Rectal smooth muscle tissue (tissue), 1 donor: ENCODE data around the gene ADD3.
A peak's percentile ranks its signal among the peaks of the same experiment; 100 is the strongest.
"Not testable (repeated sequence)": the region's sequence is repeated elsewhere in the genome, so short reads cannot be mapped to it uniquely, and the experiment has no call there.

ENCODE experiments used
- H3K27ac ChIP-seq: one replicate; pipeline ENCODE4 v1.7.0; 2013; ENCODE audit warnings: low read depth, low read length, inconsistent platforms
- H3K27me3 ChIP-seq: one replicate; pipeline ENCODE4 v1.7.0; 2013; ENCODE audit warnings: low read length; ENCODE audit not compliant: control insufficient read depth, insufficient read depth
- H3K36me3 ChIP-seq: one replicate; pipeline ENCODE4 v1.7.0; 2013; ENCODE audit warnings: low read length; ENCODE audit not compliant: control insufficient read depth, insufficient read depth
- H3K4me1 ChIP-seq: one replicate; pipeline ENCODE4 v1.7.0; 2013; ENCODE audit warnings: low read length; ENCODE audit not compliant: control insufficient read depth, insufficient read depth
- H3K4me3 ChIP-seq: one replicate; pipeline ENCODE4 v1.7.0; 2013; ENCODE audit warnings: low read length
- H3K9ac ChIP-seq: one replicate; pipeline ENCODE4 v1.7.0; 2013; ENCODE audit warnings: low read length

The ADD3 gene

DNA sequence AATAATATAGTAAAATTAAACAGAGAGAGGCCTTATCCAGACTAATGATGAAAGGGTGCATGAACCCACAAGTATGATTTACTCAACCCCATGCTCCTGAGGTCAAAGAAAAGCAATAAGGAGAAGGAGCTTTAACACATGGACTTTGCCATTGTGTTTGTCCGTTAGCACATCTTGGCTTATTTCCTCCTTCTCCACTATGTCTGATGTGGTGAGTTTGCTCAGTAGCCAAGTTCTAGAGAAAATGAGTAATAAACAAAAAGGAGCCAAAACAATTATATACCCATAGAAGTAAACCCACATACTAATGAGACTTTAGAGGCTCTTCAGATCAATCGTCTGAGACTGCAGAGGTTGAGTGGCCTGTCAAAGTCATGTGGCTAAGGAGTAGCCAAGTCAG lies 26.1 kb upstream of the ADD3 start:
- Histone ChIP-seq H3K27ac (no peak overlapping the region), H3K36me3 (no peaks in the 10 kb centered on the region), H3K4me3 (no peak overlapping the region), H3K4me1 (no peaks in the 10 kb centered on the region), H3K27me3 (no peaks in the 10 kb centered on the region), H3K9ac (no peak overlapping the region)

DNA sequence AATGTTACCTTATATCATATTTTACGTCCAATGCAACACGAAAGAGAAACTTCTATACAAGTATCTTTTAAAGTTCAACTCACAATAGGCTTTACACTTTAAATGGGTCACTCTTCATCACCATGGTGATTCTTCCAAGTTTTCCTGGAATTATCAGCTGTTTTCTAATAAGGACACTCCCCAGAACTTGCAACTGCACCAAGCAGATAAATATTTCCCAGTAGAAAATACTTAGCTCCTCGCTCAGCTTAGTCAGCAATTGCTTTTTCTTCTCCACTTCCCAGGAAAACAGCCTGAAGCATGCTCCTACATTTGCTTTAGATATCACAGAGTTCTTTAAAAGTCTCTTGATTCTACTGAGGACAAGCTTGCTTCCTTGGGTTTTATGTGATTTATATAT lies 25.7 kb upstream of the ADD3 start:
- Histone ChIP-seq H3K27ac (no peak overlapping the region), H3K4me1 (no peaks in the 10 kb centered on the region), H3K9ac (no peak overlapping the region), H3K27me3 (no peaks in the 10 kb centered on the region), H3K36me3 (no peaks in the 10 kb centered on the region), H3K4me3 (no peak overlapping the region)

DNA sequence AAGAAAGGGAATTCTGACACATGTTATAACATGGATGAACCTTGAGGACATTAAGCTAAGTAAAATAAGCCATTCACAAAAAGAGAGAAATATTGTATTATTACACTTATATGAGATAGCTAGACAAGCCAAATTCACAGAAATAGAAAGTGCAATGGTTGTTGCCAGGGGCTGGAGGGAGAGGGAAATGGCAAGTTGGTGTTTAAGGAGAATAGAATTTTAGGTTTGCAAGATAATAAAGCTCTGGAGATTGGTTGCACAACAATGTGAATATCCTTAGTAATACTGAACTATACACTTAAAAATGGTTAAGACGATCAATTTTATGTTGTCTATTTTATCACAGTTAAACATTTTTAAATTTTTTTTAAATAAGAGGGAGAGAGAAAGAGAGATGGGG lies 25.0 kb upstream of the ADD3 start:
- no peak overlapping the region for H3K4me3 ChIP-seq
- no peaks in the 10 kb centered on the region for H3K36me3 ChIP-seq
- no peak overlapping the region for H3K27ac ChIP-seq
- no peaks in the 10 kb centered on the region for H3K27me3 ChIP-seq
- no peak overlapping the region for H3K9ac ChIP-seq
- no peaks in the 10 kb centered on the region for H3K4me1 ChIP-seq

DNA sequence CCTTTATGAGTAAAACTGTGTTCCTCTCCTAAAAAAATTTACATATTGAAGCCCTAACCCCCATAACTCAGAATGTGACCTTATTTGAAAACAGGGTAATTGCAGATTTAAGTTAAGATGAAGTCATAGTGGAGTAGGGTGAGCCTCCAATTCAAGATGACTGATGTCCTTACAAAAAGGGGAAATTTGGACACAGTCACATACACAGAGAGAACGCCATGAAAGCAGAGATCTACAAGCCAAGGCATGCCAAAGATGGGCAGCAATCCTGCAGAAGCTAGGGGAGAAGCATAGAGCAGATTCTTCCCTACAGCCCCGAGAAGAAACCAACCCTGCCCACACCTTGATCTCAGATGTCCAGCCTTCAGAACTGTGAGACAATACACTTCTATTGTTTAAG lies 23.8 kb upstream of the ADD3 start:
- Histone ChIP-seq H3K4me3 (no peak overlapping the region), H3K9ac (no peak overlapping the region), H3K27me3 (no peaks in the 10 kb centered on the region), H3K36me3 (no peaks in the 10 kb centered on the region), H3K27ac (no peak overlapping the region), H3K4me1 (peaks cover 3% of the 10 kb centered on the region)

DNA sequence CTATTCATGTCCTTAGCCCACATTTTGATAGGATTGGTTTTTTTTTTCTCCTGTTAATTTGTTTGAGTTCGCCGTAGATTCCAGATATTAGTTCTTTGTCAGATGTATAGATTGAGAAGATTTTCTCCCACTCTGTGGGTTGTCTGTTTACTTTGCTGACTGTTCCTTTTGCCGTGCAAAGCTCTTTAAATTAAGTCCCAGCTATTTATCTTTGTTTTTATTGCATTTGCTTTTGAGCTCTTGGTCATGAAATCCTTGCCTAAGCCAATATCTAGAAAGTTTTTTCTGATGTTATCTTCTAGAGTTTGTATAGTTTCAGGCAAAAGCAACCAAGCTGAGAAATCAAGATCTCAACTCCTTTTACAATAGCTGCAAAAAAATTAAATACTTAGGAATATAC lies 22.0 kb upstream of the ADD3 start:
- H3K36me3 ChIP-seq, H3K9ac ChIP-seq, H3K4me3 ChIP-seq, H3K27me3 ChIP-seq, H3K4me1 ChIP-seq, H3K27ac ChIP-seq: not testable (repeated sequence)

DNA sequence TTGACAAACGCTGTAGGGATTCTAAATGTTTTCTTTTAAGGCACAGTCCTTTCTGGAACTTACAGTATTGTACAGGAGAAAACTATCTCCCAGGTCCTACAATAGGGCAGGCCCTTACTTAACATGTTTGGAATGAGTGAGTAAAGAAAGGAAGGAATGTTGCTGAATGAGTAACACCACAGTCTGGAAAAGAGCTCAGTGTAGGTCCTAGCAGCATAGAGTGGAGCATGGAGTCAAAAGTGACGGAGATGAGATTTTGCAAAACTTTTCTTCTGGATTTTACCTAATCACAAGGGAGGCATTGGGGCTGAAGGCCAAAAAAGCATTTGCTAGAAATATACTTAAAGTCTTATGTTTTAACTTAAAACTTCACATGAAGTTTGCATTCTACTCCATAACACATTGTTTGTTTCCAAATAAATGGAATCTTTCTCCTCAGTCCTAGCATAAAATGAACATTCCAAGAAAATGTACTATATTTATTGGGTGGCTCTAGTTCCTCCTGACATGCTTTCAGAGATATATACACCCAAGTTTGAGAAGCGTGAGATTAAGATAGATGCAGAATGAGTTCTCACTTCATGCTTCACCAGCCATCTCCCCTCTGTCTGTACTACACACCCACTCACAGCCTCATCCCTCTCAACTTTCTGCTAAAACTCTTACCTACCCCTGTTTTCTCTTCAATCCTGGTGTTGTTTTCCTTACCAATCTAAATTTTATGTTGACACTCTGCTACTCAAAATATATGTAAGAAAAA lies 20.2 kb upstream of the ADD3 start:
- H3K27me3 ChIP-seq, result no peaks in the 10 kb centered on the region
- H3K4me1 ChIP-seq, result peaks cover 3% of the 10 kb centered on the region
- H3K9ac ChIP-seq, result no peak overlapping the region
- no peak overlapping the region for H3K4me3 ChIP-seq
- no peak overlapping the region for H3K27ac ChIP-seq
- H3K36me3 ChIP-seq, result no peaks in the 10 kb centered on the region

DNA sequence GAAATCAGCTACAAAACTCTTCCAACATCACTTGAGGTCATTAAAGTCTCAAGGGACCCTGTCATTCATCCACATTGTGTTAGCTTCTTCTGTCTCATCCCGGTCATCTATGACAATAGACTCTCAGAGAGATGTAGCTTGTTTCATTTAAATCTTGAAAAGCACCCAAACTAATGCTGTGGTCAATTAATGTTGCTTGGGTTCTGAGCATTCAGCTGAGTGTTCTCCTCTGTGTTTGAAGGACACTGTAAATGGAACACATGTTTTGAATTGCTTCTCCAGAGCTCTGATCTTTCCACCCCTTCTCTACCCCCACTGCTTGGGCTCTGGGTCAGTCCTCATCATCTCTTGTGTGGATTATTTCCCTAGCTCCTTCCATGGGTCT lies 19.6 kb upstream of the ADD3 start:
- Histone ChIP-seq H3K27ac (no peak overlapping the region), H3K27me3 (no peaks in the 10 kb centered on the region), H3K9ac (no peak overlapping the region), H3K36me3 (no peaks in the 10 kb centered on the region), H3K4me1 (peaks cover 3% of the 10 kb centered on the region), H3K4me3 (no peak overlapping the region)

DNA sequence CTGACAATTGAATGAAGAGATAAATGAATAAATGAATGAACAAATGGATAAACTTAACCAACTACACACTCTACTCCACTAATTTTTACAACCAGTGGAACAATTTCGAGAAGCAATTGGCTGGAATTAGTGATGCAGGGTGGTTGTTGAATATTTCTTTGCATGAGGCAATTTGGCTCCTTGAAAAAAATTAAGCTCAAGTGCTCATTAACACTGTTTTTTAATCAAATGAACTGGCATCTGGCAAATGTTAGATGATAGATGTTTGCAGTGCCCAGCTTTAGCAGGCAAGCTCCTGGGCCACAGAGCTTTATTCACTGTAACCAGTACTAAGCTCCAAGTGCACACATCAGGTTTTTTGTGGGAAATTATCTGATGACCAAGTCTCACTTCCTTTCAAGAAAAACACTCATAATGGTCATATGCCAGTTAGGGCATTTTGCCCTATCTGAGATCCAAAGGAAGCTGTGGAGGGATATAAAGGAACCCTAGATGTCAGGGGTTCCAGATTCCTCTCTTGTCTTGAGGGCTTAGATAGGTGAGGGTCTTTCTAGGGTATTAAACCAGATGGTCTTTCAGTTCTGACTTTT lies 16.4 kb upstream of the ADD3 start:
- H3K4me1 ChIP-seq, result peaks cover 3% of the 10 kb centered on the region

DNA sequence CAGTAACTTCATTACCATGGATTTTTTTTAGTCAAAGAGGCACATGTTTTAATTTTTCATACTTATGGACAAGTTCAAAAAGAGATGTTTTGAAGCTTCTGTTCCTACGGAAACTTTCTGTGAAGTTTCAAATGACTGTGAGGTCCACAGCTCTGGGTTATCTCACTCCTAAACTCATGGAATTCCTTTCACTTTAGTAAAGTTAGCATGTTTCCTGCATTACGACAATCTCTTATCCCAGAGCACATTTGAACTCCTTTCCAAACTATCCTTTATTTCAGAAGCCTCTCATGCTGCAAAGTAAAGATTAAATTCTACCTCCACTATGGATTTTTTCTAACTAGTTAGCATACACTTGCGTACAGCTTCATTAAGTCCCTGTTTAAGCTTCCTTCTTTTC lies 15.3 kb upstream of the ADD3 start:
- Histone ChIP-seq H3K4me1 (peaks cover 6% of the 10 kb centered on the region), H3K27me3 (no peaks in the 10 kb centered on the region), H3K9ac (no peak overlapping the region), H3K36me3 (no peaks in the 10 kb centered on the region), H3K27ac (peak overlapping the region; percentile 65), H3K4me3 (no peak overlapping the region)

More for the DNA sequence above, 16.4 kb upstream of the ADD3 start:
- Histone ChIP-seq H3K4me3 (no peak overlapping the region), H3K27ac (no peak overlapping the region), H3K36me3 (no peaks in the 10 kb centered on the region), H3K27me3 (no peaks in the 10 kb centered on the region), H3K9ac (no peak overlapping the region)

DNA sequence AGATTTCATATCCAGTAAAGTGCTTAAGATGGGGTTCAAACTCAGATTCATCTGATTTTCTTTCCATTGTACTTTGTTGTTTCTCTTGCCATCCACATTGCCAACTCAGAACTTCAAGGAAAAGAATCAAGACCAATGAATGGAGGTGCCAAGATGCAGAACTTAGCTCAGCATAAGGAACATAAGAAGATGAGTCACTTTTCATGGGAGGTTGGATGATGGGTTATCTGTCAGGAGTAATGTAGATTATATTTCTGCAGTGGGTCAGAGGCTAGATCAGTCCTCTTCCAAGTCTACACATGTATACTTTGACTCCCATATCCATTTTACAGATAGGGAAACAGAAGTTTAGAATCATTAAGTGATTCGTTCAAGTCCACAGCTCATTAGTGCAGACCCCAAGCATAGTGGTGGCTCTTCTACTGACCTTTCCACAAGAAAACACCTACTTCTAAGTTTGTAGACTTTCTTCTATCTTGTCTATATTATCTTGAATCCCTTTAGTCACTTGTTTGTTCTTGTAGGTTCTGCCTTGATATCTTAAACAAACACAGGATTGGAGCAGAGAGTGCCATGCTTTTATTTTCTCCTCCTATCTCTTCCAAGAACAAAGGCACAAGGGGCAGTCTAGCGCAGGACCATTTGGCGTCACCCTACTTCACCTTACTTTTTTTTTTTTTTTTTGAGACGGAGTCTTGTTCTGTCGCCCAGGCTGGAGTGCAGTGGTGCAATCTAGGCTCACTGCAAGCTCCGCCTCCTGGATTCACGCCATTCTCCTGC lies 14.0 kb upstream of the ADD3 start:
- H3K4me3 ChIP-seq, result no peak overlapping the region
- no peaks in the 10 kb centered on the region for H3K27me3 ChIP-seq
- peaks cover 3% of the 10 kb centered on the region for H3K4me1 ChIP-seq
- no peaks in the 10 kb centered on the region for H3K36me3 ChIP-seq
- no peak overlapping the region for H3K9ac ChIP-seq
- H3K27ac ChIP-seq, result no peak overlapping the region

DNA sequence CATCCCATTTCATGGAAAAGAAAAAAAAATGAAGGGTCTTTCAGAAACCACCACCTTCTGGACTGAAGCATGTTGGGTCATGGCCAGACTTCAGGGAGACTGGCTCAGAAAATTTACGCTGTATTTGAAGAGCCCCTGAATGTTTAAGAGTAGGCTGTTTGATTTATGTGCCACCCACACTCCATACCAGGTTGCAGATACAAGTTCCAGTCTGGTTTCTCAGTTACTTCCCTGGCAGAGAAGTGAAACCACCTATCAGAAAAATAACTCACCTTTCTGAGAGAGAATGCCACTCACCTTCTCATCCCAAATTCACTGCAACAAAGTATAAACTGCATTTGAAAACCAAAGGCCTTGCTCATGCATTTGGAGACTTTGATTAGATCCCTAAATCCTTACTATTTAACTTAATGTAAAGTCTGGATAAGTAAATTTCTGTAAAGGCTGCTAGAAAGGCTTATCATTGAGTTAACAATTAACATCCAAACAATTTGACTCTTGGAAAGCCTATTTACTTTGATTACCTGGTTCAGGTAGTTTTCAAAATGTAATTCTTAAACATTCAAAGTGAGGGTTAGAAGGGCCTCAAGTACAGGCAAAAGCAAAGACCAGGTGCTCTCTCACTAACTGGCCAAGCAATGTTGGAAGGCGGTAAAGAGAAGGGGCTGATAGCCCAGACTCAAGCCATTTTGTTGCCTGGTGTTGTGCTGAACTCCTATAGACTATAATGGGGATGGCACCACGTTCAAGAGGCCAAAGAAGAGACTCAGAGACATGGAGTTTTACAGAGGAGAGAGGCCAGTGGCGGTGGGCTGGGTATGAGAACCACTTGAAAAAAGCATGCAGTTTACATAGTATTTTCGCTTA lies 12.8 kb upstream of the ADD3 start:
- H3K36me3 ChIP-seq, result no peaks in the 10 kb centered on the region
- H3K27me3 ChIP-seq, result no peaks in the 10 kb centered on the region
- H3K4me3 ChIP-seq, result no peak overlapping the region
- peaks cover 3% of the 10 kb centered on the region for H3K4me1 ChIP-seq
- H3K27ac ChIP-seq, result no peak overlapping the region
- H3K9ac ChIP-seq, result no peak overlapping the region

DNA sequence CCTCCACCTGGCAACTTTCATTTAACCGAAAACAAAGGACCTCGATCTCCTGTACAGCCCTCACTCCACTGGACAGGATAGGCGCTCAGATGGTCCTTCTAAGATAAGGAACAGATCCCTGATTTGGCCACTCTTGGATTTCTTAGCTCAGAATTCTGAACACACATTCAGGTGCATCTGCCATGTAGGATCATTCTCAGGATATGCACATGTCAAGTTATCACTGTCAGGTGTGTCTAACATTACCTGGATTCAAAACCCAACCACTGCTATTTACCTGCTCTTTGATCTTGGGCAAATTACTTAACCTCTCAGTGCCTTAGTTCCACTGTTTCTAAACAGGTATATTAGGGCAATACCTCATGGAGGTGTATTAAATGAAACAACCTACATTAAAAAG lies 12.2 kb upstream of the ADD3 start:
- Histone ChIP-seq H3K27ac (no peak overlapping the region), H3K4me1 (peaks cover 3% of the 10 kb centered on the region), H3K9ac (no peak overlapping the region), H3K27me3 (no peaks in the 10 kb centered on the region), H3K4me3 (no peak overlapping the region), H3K36me3 (no peaks in the 10 kb centered on the region)
